Measurements from ENCODE around the gene SMG1. TPM values are rescaled to one million over a fixed set of nuclear protein-coding genes. Genes with fewer than 3 reads are reported as not detected.
A peak's percentile ranks its signal among the peaks of the same experiment; 100 is the strongest.

SMG1 gene
- total and polyA plus RNA-seq, 2 of the 13 experiments (the other 11 are each of a cell fraction or from before 2014, with no cell fraction given): 48.7 to 53.7 TPM

- WGBS (ENCODE audit: low lambda C conversion rate): 97% methylated on average over 1 of the region's 1 CpG
These were observed 73.6 kb downstream of the SMG1 start for GRCh38 chr16:18852647-18853046.

GRCh38 chr16:18846416-18846815 lies 79.8 kb downstream of the SMG1 start:
- no peak overlapping the region for H3K27ac ChIP-seq (ENCODE audit: extremely low read length, insufficient read depth, low read length)
- in situ Hi-C loops (cut with HindIII; ENCODE audit: extremely low pct_ligation_motif_present, low pct_unique_long_range_greater_than_20kb): no loop called here
- no peaks in the 10 kb centered on the region for H3K4me1 ChIP-seq (ENCODE audit: insufficient read depth, low read length)
- H3K4me2 ChIP-seq (ENCODE audit: low read depth, low read length): no peak overlapping the region
- ATAC-seq (no peak), DNase-seq (ENCODE audit: low spot score) (no peak), FAIRE-seq (no peak)
- no TSS peak for BruUV-seq (replicated peaks)
- peaks cover 50 to 92% of the 10 kb centered on the region in 2 experiments for H3K36me3 ChIP-seq (replicated peaks in 1 of 2; ENCODE audit: control insufficient read depth in 1 of 2, insufficient read depth in 2 of 2, low read length in 2 of 2)
- H3K79me2 ChIP-seq (ENCODE audit: insufficient read depth, low read length): no peaks in the 10 kb centered on the region
- no peak overlapping the region for H3K4me3 ChIP-seq (replicated peaks in 1 of 3; ENCODE audit: insufficient read depth in 1 of 3, low read depth in 2 of 3, low read length in 3 of 3)
- H4K20me1 ChIP-seq (ENCODE audit: insufficient read depth, low read length): no peaks in the 10 kb centered on the region; the same call in 1 of the 2 replicates
- no peaks in the 10 kb centered on the region for H3K27me3 ChIP-seq (ENCODE audit: control insufficient read depth in 1 of 2, insufficient read depth in 2 of 2, low read length in 2 of 2)
- ChIA-PET CTCF (ENCODE audit: low intra/inter-chr PET ratio, low total read pairs) (no interaction called here), POLR2A (interaction anchor here (3.1 kb wide), 1 partner anchor 45 kb away, joined by 10 read pairs; the partner anchor contains the start of gene ARL6IP1)
- no peak overlapping the region for H3K9ac ChIP-seq (ENCODE audit: insufficient read depth, low read depth, low read length)
- no peak overlapping the region for H2AFZ ChIP-seq (ENCODE audit: low read length)
- intact Hi-C loops (cut with micrococcal nuclease; ENCODE audit: unreplicated experiment): no loop called here
- TF ChIP-seq BORCS8-MEF2B (CRISPR knock-in tag; IDR thresholded peaks at IDR 0.05) (no peak), CENPT (CRISPR knock-in tag; IDR thresholded peaks at IDR 0.05; ENCODE audit: low read depth) (no peak), RBM22 (optimal IDR thresholded peaks at IDR 0.05; ENCODE audit: low read length) (peak; percentile 17), ISL2 (CRISPR knock-in tag; IDR thresholded peaks at IDR 0.05) (no peak)
- H3K9me3 ChIP-seq (ENCODE audit: low read length): no peaks in the 10 kb centered on the region
- WGBS (ENCODE audit: low lambda C conversion rate): 97% methylated on average over 1 of the region's 1 CpG

More at GRCh38 chr16:18852647-18853046, 73.6 kb downstream of the SMG1 start:
- H3K9ac ChIP-seq (ENCODE audit: insufficient read depth, low read depth, low read length): no peak overlapping the region
- no peak overlapping the region for H3K27ac ChIP-seq (ENCODE audit: extremely low read length, insufficient read depth, low read length)
- POLR2A ChIA-PET: no interaction called here
- CTCF ChIA-PET (ENCODE audit: low intra/inter-chr PET ratio, low total read pairs): no interaction called here
- peaks cover 35 to 90% of the 10 kb centered on the region in 2 experiments for H3K36me3 ChIP-seq (replicated peaks in 1 of 2; ENCODE audit: control insufficient read depth in 1 of 2, insufficient read depth in 2 of 2, low read length in 2 of 2)
- H3K79me2 ChIP-seq (ENCODE audit: insufficient read depth, low read length): no peaks in the 10 kb centered on the region
- H3K4me2 ChIP-seq (ENCODE audit: low read depth, low read length): no peak overlapping the region
- no peaks in the 10 kb centered on the region for H3K4me1 ChIP-seq (ENCODE audit: insufficient read depth, low read length)
- no peak for FAIRE-seq
- no peak overlapping the region for H2AFZ ChIP-seq (ENCODE audit: low read length)
- intact Hi-C loops (cut with micrococcal nuclease; ENCODE audit: unreplicated experiment) (no loop called here), in situ Hi-C loops (cut with HindIII; ENCODE audit: extremely low pct_ligation_motif_present, low pct_unique_long_range_greater_than_20kb) (no loop called here)
- no peaks in the 10 kb centered on the region for H4K20me1 ChIP-seq (ENCODE audit: insufficient read depth, low read length)
- DNase-seq (ENCODE audit: low spot score): no peak
- no peak overlapping the region for H3K4me3 ChIP-seq (replicated peaks in 1 of 3; ENCODE audit: insufficient read depth in 1 of 3, low read depth in 2 of 3, low read length in 3 of 3)
- TF ChIP-seq ZNF788 (CRISPR knock-in tag; IDR thresholded peaks at IDR 0.05; ENCODE audit: borderline replicate concordance) (no peak), PPARG (CRISPR knock-in tag; conservative IDR thresholded peaks at IDR 0.05) (no peak), ZKSCAN1 (IDR thresholded peaks at IDR 0.05; ENCODE audit: low read length) (no peak), ZNF296 (CRISPR knock-in tag; conservative IDR thresholded peaks at IDR 0.05) (no peak), NCOA2 (CRISPR knock-in tag; IDR thresholded peaks at IDR 0.05) (no peak)
- no peaks in the 10 kb centered on the region for H3K9me3 ChIP-seq (ENCODE audit: low read length)
- ATAC-seq: no peak
- BruUV-seq (replicated peaks): no TSS peak
- no peaks in the 10 kb centered on the region for H3K27me3 ChIP-seq (ENCODE audit: control insufficient read depth in 1 of 2, insufficient read depth in 2 of 2, low read length in 2 of 2)
